Measurements from ENCODE around the gene HFE.
"Not testable (repeated sequence)": the region's sequence is repeated elsewhere in the genome, so short reads cannot be mapped to it uniquely, and the experiment has no call there.

The HFE gene, protein sequence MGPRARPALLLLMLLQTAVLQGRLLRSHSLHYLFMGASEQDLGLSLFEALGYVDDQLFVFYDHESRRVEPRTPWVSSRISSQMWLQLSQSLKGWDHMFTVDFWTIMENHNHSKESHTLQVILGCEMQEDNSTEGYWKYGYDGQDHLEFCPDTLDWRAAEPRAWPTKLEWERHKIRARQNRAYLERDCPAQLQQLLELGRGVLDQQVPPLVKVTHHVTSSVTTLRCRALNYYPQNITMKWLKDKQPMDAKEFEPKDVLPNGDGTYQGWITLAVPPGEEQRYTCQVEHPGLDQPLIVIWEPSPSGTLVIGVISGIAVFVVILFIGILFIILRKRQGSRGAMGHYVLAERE

GRCh38 chr6:26087284-26088115, at the start of gene HFE:
Gene HFE, plus strand, starts transcription at chr6:26087429. Its CDS starts 12 bp downstream, at chr6:26087441.
- DNase-seq (ENCODE audit: low read depth): no peak

DNA sequence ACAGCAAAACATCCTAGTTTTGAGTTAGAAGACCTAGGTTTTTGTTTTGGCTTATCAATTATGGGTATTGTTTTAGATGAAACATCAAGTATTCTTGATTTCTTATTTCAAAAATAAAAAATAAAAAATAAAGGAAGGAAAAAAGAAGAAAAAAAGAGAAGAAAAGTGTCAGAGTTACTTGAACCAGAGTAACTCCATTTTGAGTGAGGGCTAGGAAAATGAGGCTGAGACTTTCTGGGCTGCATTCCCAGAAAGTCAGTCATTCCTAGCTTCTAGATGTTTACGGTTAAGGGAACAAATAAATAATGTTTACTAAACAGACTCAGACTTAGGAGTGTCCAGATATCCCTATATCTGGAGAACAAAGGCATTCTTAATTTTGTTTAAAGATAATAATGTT, 45.3 kb upstream of the HFE start:
- DNase-seq (ENCODE audit: low read depth): no peak

DNA sequence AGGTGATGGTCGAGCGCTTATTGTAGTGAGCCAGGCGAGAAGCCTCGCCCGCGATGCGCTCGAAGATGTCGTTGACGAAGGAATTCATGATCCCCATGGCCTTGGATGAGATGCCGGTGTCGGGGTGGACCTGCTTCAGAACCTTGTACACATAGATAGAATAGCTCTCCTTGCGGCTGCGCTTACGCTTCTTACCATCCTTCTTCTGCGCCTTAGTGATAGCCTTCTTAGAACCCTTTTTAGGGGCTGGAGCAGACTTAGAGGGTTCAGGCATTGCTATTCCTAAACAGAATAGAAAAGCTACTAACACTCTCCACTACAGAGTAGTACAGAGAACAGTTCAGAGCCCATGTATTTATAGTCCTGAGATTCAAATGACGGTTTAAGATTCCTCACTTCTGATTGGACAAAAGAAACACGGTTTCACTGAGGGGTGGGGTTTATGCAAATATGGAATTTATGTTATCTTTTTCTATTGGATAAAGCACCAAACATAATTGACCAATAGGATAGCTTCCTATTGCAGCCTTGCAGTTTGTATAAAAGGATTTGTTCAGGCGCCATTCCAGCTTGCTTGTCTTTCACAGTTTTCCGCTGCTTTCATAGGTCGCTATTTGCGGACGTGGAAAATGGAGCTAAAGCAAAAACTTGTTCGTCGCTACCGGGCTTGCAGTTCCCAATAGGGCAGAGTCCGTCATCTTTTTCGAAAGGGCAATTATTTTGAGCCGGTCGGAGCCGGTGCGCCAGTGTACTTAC, 43.7 kb upstream of the HFE start:
- peak; percentile 38 for DNase-seq (ENCODE audit: low read depth)

DNA sequence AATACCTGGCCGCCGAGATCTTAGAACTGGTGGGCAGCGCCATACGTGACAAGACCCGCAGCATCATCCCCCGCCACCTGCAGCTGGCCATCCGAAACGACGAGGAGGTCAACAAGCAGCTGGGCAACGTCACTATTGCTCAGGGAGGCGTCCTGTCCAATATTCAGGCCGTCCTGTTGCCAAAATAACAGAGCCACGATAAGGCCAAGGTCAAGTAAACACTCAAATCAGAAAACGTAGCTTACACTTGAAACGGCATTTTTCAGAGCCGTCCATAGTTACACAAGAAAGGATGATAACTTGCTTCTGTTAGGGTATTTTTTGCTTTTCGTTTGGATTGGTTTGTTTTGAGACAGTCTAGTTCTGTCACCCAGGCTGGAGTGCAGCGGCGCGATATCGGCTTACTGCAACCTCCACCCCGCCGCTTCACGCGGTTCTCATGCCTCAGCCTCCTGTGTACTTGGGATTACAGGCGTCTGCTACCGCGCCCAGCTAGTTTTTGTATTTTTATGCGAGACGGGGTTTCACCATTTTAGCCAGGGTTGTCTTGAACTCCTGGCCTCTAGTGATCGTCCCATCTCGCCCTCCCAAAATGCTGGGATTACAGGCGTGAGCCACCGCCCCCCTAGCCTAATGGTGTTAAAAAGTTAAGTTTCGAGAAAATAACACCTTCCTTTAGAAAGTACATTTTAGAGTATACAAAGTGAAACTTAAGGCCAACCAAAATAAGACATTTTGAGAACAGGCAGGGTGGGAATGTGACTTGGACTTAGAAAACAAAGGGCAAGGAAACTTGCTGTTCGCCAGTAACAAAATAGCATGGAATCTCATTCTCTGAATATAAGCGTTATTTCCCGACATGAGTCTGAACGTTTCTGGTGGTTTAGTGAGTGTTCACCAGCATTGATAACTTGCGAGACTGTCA, 42.8 kb upstream of the HFE start:
- no peak for DNase-seq (ENCODE audit: low read depth)

DNA sequence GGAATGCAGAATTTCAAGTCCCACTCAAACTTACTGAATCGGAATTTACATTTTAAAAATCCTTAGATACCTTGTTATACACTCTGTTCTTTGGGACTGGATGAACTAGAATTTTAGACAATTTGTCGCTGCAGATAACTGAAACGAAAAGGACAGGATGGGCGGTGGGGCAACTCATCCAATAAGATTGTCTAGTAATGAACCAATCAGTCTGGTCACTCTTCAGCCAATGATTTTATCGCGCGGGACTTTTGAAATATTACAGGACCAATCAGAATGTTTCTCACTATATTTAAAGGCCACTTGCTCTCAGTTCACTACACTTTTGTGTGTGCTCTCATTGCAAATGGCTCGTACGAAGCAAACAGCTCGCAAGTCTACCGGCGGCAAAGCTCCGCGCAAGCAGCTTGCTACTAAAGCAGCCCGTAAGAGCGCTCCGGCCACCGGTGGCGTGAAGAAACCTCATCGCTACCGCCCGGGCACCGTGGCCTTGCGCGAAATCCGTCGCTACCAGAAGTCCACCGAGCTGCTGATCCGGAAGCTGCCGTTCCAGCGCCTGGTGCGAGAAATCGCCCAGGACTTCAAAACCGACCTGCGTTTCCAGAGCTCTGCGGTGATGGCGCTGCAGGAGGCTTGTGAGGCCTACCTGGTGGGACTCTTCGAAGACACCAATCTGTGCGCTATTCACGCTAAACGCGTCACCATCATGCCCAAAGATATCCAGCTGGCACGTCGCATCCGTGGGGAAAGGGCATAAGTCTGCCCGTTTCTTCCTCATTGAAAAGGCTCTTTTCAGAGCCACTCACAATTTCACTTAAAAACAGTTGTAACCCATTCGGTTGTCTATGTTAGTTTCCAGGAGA, 41.9 kb upstream of the HFE start:
- peak; percentile 50 for DNase-seq (ENCODE audit: low read depth)

DNA sequence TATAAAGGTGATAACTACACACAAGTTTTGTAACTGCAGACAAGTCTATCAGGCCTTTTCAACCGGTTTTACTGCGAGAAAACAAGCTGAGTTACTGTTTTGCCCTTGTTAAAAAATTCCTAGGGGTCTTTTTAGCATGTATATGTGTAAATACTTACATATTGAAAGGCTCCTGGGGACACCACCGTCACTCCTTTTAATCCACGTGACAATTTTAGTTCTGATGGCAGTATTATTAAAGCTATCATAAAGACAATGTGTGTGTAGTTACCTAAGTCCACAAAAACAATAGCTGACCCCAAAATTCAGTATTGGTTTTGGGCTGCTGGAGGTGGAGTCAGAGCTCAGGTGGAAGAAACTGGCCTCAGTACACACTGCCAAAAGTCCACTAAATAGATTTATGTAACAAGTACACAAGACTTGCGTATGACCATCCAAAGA, 41.3 kb upstream of the HFE start:
- DNase-seq (ENCODE audit: low read depth): no peak

DNA sequence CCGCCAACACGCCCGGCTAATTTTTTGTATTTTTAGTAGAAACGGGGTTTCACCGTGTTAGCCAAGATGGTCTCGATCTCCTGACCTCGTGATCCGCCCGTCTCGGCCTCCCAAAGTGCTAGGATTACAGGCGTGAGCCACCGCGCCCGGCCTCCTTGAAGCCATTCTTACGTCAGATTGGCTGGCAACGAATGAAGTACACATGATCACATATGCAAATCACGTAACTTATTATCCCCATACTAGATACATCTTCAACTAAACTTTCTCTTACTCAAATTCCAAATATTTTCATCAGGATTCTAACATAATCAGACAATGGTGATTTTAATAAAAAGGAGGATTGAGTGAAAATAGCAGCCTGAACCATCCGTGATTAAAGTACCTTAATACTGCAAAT, 39.9 kb upstream of the HFE start:
- DNase-seq (ENCODE audit: low read depth): not testable (repeated sequence)

- no peak for DNase-seq (ENCODE audit: low read depth)
These were observed 38.6 kb upstream of the HFE start for GRCh38 chr6:26048590-26048989.

DNA sequence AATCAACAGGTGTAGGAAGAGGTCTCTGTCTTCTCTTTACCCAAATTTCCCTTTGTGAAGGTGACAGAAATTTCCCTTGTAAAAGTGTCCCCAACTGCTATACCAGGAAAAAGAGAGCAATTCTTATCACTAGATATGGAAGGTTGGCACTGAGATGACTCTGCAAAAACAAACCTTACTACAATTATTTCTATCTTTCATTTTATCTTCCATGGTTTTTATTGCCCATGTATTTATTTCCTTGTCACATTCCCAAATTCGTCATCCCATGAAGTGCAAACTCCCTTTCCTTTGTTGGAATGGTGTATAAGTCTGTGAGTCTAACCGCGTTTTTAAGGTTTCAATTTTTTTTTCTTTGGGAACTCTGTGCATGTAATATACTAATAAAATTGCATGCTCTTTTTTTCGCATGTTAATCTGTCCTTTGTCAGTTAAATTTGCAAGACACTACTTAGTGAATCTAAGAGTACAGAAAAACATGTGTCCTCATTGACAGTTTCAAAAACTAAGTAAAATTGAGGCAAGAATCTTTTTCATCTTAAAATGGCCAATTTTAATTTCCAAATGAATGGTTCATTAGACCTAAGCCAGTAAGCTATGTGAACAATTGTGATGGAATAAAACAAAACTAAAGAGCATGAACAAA, 35.4 kb upstream of the HFE start:
- DNase-seq (ENCODE audit: low read depth): no peak

GRCh38 chr6:26052762-26053250, 34.4 kb upstream of the HFE start:
- DNase-seq (ENCODE audit: low read depth): not testable (repeated sequence)

- DNase-seq (ENCODE audit: low read depth): no peak
These were observed 33.0 kb upstream of the HFE start for GRCh38 chr6:26053992-26054780.

DNA sequence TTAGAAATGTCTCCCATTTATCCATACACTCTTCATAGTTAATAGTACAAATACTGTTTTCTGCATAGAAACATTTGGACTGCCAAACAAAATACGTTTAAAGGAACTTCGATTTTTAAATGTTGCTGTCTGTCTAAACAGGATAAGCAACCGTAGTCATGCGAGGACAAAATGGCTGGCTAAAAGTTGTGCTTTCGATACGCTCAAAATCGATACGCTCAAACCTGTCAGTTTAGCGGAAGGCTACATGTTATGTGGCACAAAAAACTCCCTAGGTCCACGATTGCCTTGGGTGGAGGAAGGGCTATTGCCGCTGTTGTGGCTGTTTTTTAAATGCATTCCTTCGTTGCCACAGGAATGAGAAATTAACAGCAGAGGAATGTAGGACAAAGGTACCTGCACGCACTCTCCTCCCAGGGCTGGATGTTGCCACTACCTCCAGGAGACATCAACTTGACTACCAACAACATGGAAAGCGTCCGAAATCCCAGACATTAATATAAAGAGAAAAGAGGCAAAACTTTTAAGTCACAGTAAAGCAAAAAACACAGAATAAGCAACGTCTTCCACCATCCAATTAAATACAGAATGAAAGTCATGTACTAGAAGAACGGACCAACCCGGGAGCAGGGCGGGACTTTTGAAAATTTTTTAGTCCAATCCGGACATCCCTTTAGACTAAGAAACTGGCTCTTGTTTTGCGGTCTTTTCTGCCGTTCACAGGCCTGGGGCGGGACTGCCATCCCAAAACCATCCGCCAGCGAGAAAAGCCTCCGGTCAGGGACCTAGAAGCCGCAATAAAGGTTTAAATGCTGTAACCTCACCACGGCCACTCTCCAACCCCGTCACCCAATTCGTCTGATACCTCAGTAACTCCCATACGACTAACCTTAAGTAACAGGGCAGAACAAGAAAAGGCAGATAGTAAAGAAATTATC, 32.2 kb upstream of the HFE start:
- peak; percentile 69 for DNase-seq (ENCODE audit: low read depth)

DNA sequence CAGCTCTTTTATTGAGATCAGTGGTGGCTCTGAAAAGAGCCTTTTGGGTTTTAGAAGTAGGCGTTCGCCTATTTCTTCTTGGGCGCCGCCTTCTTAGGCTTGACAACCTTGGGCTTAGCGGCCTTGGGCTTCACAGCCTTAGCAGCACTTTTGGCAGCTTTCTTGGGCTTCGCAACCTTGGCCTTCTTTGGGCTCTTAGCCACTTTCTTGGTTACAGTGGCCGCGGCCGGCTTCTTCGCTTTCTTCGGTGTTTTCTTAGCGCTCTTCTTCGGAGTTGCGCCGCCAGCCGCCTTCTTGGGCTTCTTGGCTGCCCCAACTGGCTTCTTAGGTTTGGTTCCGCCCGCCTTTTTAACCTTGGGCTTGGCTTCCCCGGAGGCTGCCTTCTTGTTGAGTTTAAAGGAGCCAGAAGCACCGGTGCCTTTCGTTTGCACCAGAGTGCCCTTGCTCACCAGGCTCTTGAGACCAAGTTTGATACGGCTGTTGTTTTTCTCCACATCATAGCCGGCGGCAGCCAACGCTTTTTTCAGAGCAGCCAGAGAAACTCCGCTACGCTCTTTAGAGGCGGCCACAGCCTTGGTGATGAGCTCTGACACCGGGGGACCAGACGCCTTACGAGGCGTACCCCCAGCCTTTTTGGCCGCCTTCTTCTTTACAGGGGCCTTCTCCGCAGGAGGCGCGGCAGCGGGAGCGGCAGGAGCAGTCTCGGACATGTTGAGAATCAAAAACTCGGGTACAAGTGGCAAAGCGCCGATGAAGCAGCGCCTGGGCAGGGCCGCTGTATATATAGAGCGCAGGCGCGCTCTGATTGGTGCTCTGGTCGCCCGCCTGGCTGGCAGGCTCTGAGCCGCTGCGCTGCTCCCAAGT, 31.3 kb upstream of the HFE start:
- peak; percentile 79 for DNase-seq (ENCODE audit: low read depth)

GRCh38 chr6:26056583-26057350, 30.5 kb upstream of the HFE start:
- no peak for DNase-seq (ENCODE audit: low read depth)

DNA sequence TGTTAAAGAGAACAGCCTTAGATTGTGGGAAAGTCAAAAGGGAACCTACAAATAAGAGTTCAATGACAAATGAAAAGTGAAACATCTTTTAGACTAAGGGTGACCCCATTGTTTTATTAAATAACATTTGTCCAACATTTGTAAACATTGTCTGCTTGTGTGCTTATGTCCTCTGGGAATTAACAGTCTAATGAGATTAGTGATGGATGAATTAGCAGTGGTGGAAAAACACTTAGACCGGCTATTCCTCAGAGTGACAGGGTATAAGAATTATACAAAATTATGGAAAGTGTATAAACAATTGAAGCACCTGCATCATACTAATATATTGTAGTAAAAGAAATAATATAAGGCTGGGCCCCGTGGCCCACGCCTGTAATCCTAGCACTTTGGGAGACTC, 29.3 kb upstream of the HFE start:
- DNase-seq (ENCODE audit: low read depth): no peak

DNA sequence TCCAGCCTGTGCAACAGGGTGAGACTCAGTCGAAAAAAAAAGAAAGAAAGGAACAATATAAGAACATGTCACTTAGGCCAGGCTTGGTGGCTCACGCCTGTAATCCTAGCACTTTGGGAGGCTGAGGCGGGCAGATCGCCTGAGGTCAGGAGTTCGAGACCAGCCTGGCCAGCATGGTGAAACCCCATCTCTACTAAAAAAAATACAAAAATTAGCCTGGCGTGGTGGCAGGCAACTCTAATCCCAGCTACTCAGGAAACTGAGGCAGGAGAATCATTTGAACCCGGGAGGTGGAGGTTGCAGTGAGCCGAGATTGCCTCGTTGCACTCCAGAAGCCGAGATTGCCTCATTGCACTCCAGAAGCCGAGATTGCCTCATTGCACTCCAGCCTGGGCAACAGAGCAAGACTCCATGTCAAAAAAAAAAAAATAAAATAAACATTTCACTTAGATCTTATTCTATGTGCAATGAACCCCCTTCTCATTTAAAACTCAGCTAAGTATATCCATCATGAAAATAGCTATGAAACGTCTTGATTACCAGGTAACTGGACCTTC, 28.7 kb upstream of the HFE start:
- DNase-seq (ENCODE audit: low read depth): not testable (repeated sequence)

Data from activated T-helper 1 cell treated with Interleukin-2 at 50 U/mL for 16 hours (primary cell).